NCI-H1105 treated with DMSO at 0.1 percent for 48 hours (cell line): ENCODE data around the gene CHIT1.
"Not testable (repeated sequence)": the region's sequence is repeated elsewhere in the genome, so short reads cannot be mapped to it uniquely, and the experiment has no call there.

ENCODE experiments used
- DNase-seq: peaks from one replicate; lab custom pipeline; 2025; lab: John Stamatoyannopoulos, UW

The CHIT1 gene

DNA sequence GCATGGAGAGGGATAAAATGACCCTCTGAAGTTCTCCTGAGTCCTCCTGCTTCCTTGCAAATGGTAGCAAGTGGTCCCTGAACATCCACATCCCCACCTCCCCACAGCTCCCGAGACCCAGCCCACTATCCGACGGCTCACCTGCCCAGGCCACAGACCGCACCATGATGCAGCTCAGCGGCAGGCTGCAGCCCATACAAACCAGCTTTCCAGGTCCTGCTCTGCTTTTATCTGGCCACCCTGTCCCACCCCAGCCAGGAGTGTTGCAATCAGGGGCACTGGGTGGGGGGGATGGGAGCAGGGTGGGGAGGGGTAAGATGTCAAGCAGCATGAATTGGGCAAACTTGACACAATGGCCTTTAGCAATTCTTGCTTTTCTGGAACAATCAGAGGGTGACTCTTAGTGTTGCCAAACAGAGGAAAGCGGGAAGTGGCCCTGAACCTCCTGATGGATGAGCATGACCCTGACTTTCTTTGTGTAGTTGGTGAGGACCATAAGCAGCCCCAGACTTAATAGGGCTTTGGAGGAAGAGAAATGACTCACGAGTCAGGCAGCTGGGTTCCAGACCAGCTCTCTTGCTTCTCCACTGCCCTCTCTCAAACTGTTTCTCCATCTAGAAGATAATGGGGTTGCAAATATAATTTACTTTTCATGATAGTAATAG is at the start of gene CHIT1:
CHIT1 (minus strand) TSS at position 203 of the 665 bp plus-strand sequence; CDS start at position 166, 37 bp downstream.
- no peak for DNase-seq

DNA sequence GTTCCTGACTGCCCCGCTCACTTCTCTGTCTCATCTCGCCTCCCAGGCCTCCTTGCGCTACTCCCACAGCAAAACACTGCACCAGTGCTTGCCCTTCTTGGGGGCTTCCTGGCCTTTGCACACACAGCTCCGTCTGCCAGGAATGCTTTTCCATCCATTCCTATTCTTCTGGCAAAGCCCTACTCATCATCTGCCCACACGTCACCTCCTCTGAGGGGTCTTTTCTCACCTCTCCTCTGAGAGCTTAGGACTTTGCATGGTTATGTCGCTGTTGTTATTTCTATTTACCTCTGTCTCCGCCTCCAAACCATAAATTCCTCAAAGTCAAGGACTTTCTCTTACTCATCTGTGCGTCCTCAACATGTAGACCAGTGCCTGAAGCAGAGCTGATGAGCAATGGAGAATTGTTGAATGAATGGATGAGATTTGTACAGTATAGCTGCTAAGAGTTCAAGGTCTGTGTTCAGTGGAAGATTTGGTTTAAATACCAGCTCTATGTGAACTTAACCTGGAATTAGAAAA is 49.5 kb upstream of the CHIT1 start:
- DNase-seq, result no peak

DNA sequence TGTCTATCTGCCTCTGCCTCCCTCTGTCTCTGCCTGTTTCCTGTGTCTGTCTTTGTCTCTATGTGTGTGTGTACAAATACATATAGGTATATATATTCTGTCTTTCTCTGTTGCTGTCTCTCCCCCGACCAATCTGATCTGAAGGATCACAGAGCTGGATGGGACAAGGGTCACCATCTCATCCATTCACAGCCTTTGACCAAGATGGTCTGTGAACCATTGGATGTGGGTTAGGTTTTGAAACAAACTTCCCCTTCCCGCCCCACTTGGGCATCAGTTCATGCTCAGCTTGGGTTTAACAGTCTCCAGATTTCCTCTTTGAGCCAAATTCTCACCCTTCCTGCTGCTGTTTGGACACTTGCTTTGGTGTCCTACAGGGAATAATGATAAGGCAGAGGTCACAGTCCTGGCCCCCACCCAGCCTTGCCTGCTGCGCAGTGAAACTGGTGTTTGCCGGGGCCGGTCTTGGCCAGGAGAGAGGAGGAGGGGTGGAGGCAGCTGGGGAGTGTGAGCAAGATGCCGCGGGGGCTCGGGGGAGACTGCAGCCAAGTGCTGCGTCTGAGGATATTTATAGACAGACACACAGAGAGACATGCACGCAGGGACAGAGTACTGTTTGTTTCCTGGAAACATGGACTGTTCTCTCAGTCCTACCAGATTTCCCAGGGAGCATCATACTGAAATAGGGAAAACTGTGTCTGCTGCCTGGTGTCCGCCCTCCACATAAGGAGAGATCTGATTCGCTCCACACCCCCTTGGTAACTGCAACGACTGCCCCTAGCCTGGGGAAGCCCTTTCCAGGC is 48.8 kb upstream of the CHIT1 start:
- DNase-seq, result peak; percentile 58

DNA sequence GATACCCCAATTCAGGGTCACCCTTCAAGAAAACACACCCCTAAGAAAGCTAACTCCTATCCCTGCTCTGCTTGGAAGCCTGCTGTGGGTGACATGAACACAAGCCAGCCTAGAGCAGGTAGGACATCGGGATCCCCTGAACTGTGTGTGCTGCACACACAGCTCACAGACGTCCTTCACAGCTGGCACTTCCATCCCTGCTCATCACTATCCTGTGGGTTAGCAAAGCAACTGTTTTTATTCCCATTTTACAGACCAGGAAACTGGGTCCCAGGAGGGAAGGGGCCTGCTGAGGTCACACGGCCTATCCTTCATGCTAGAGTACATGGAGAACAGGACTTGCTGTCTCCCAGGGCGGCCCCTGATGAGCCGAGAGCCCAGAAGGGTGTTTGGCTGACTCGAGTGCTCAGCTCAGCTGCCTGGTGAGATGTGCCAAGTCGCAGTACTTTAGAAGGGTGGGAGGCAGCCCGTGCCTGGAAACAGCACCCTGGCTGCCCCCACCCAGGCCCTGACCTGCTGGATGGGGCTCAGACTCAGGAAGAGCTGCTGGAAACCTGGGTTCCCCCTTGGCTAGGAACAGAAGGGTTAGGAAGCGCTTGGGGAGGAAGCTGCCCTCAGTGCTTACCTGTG is 47.6 kb upstream of the CHIT1 start:
- DNase-seq, result no peak

DNA sequence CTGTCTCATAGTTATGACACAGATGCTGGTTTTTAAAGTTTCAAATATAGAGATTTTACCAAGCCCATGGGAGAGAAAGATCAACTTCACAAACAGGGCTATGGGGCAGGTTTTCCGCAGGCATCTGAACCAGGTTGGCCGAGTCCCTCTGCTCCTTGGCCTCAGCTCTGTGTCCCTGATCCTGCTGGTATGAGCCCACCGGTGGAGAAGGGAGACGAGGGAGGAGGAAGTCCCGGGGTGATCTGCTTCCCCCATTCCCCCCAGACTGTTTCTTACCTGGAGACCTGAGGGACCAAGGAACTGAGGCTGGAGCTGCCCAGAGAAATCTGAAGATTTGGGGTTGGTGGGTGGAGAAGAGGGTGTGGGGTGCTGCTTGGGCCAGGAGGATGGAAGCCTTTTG is 46.9 kb upstream of the CHIT1 start:
- DNase-seq, result no peak

- no peak for DNase-seq
Measured at GRCh38 chr1:203275656-203276272, 46.3 kb upstream of the CHIT1 start.

DNA sequence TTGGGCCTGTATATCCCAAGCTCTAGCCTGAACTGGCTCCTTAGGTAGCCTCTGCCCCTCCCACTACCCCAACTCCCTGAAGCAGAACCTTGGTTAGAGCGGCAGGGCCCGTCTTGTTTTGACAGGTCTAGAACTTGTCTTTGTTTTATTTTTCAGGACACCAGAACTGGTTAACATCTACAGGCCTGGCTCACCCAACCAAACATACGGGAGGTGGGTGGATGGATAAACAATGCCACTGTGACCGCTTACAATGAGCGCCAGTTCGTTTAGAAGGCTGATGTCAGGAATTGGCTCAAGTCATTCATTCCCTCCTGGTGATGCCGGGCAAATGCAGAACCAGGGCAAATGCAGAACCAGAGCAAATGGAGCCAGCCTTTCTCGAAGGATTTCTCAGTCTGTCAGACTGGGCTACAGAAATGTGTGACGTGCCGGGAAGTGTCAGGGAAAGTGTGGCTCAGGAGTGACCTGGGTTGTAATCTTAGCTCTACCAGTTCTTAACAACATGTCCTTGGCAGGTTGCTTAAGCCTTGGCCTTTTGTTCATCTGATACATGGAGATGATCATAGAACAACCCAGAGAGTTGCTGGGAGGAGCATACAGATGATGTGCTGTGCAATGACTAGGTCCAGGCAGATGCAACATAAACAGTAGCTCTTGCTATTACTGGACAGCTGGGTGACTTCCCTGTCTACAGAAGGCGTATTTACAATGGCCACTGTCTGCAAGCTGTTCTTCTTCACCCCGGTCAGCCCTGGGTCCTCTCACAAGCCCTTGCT is 45.3 kb upstream of the CHIT1 start:
- no peak for DNase-seq

DNA sequence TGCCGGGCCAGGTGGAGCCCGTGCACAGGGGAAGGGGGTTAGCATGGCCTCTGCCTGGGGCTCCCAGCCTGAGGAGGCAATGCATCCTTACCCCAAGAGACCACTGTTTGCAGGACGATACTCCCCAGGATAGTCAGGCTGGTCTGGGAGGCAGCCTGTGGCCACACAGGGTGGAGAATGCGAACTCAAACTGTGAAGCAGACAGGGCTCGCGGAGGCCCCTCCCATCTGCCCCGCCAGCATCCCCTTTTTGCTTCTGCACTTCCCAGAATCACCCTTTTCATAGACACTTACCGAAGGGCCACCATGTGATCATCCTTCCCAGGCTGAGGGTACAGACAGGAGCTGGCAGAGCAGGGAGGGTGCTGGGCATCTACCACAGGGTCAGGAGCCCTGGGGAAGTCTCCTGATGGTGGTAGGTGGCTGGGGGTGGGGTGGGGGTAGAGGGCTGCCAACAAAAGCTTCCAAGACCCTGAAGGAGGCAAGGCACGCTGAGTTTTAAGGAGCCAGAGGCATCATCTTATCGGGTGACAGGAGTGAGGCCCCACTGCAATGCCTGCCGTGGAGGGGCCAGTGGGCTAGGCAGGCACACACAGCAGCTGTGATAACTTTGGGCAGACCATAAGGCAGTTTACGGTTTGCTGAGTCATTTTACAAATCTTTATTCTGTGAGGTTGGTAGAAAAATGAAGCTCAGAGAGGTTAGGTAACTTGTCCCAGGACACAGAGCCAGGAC is 44.6 kb upstream of the CHIT1 start:
- DNase-seq, result no peak

GRCh38 chr1:203273206-203273868 is 43.9 kb upstream of the CHIT1 start:
- peak; percentile 89 for DNase-seq

GRCh38 chr1:203272633-203273205 is 43.2 kb upstream of the CHIT1 start:
- DNase-seq, result no peak

DNA sequence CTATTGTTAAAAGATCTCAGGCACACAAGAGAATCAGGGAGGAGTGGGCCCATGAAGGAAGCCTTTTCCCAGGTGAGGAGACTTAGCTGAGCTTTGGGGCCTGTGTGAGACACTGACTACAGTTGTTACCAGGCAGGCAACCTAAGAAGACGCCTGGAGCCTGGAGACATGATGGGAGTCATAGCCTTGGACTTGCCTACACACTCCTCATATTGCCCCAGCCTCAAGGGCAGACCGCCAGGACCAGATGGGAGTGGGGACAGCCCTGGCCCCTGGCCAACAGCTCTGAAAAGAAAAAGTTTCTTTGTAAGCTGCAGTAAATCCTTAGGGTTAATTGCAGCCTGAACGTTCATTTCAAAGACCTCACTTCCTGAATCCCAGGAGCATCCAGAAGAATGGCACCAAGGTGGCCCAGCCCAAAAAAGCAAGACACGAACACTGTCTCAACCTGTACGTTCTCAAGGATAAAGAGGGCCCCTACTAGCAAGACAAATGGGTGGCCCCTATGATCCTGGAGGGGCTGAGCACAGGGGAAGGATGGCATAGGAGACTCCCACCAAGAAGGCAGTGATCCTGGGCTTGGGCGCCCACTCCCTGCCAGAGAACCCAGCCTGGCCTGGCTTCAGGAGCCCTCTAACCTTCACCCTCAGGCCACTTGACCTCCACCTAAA is 42.6 kb upstream of the CHIT1 start:
- no peak for DNase-seq

GRCh38 chr1:203271018-203271743 is 41.7 kb upstream of the CHIT1 start:
- DNase-seq, result no peak

DNA sequence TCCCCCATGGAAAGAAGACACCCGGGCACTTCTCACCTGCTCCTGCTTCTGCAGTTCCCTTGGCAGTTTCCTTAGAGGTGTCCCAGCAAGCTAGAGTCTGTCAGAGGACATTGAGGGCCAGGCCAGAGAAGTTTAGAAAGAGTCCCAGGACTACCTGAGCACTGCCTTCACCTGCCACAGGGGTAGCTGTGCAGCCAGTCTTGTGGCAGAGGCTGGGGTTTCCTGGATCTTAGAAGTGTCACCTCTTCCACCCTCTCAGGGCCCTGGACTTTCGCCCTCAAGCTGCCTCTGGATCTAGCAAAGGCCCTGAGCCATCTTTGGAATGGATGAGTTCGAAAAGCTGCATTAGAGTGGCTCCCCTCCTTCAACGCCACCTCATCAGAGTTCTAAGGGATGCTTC is 41.0 kb upstream of the CHIT1 start:
- no peak for DNase-seq

DNA sequence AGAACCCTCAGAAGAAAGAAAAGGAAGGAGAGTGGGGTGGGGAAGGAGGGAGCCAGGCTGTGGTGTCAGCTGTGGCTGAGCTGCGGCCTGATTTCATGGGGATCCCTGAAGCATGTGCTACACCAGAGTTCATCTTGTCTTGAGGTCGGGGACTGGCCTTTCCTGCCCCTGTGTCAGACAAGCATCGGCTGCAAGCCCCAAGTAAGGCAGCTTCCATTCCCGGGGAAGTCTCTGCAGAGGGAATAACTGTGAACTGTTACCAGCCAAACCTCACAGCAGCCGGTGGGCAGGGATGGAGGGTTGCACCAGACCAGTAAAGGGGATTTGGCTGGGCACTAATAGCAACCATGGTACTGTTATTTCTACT is 40.2 kb upstream of the CHIT1 start:
- DNase-seq, result no peak

- DNase-seq, result peak; percentile 80
Measured at GRCh38 chr1:203268901-203269653, 39.6 kb upstream of the CHIT1 start.

DNA sequence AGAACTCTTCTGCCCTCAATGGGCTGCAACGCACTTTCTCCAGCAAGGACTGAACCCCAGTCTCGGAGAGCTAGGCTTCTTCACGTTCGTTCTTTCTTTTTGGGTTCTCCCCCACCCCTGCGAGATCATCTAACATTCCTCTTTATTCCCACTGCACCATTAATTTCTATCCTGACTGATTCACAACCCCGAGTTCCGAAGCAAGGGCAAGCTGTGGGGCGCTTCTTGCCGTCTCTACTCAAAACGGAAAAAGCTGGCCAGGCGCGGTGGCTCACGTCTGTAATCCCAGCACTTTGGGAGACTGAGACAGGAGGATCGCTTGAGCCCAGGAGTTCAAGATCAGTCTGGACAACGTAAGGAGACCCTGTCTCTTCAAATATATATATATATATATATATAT is 38.4 kb upstream of the CHIT1 start:
- no peak for DNase-seq

DNA sequence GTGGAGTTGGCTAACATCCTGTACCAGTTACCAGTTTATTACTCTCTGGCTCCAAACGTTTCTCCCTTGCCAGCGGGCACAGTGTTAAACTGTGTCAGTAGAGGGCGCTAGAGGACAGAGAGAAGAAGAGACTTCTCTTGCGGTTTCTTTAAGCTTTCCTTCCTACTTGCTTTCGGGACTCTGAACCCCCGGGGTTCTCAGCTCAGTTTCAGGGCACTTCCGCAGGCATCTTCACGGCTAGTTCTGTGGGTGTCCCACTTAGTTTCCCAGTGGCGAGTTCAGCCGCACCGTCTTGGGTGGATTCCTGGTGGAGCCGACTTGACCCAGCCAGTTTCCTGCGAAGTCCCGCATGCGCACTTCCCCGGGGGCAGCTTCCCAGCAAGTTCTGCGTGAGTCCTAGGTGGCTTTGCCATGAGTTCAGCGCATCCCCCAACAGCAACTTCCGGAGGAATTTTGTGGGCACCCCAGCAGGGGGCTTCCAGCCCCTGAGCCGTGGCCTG is 37.9 kb upstream of the CHIT1 start:
- DNase-seq, result peak; percentile 78

GRCh38 chr1:203266140-203266539 is 36.7 kb upstream of the CHIT1 start:
- DNase-seq, result not testable (repeated sequence)
